GM18505 (cell line): ENCODE measurements around the gene HPSE2.
"Not testable (repeated sequence)": the region's sequence is repeated elsewhere in the genome, so short reads cannot be mapped to it uniquely, and the experiment has no call there.

Source experiments
- ATAC-seq: cut with Tn5 transposase; IDR thresholded peaks from one replicate; pipeline ENCODE4 v1.9.1; 2021; ENCODE audit not compliant: unreplicated experiment
- POLR2A ChIP-seq: IDR thresholded peaks from 4 replicates; pipeline ENCODE4 v1.6.1; 2011; ENCODE audit warnings: borderline replicate concordance; ENCODE audit not compliant: insufficient read depth, insufficient read length; ENCODE audit errors: extremely low read depth

The HPSE2 gene

DNA sequence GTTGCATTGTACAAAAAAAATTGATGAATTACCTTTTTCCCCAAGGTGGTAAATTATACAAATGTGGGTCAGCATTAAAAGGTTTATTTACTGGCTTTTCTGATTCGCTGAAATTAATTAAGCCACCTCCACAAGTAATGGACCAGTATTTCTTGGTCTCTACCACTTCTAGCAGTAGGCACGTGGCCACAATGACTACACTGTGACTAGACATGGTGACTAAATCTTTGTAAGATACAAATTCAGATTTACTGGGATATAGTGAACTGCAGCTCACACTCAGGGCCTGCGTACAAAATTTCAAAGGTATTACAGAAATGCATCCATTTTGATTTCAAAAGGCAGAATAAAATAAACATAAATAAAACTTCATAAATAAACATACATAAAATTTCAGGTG lies 10.9 kb downstream of the HPSE2 start:
- TF ChIP-seq POLR2A: no peak
- no peak for ATAC-seq

DNA sequence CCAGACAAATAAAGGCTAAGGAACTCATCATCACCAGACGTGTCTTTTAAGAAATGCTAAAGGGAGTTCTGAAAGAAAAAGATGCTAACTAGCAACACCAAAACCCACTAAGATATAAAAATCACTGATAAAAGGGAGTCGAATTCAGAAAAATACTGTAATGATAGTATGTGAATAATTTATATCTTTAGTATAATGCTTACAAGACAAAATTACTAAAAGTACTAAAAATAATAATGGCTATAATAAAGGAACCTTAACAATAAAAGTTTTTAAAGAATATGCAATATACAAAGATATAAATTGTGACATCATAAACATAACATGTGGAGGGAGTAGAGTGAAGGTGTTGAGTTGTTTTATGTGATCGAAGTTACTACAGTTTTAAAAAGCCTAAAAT lies 28.3 kb downstream of the HPSE2 start:
- no peak for ATAC-seq
- no peak for TF ChIP-seq POLR2A

DNA sequence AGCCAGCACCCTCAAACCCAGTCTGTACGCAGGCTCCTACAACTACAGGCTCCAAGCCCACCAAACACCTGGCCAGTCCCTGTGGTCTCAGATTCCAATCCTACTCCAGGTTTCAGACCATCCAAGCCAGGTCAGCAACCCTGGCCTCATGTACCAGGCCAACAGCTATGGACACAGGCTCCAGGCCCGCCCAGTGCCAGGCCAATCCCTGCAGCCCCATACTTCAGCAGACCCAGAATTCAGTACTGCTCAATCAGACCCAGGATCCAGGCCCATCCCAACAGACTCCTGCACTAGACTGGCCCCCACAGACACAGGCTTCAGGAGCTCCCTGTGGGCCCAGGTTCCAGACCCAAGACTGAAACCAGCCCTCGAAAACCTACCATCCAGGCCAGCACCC lies 32.3 kb downstream of the HPSE2 start:
- ATAC-seq: no peak
- no peak for TF ChIP-seq POLR2A

DNA sequence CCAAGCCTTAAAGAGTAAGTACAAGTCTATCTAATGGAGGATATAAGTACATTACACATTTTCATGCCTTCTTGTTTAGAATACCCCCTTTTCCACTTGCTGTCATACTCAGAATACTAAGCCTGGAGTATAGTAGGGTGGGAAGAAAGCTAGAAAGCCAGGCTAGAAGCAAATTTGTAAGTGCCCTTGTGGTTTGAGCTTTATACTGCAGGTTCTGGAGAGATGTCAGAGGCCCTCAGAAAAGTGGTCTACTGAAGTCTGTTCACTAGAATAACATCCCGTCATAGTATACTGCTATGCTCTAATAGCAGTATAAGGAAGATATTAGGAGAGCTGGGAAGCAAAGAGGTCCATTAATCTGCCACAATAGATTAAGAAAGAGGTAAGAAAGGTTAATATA lies 62.7 kb downstream of the HPSE2 start:
- no peak for TF ChIP-seq POLR2A
- ATAC-seq: no peak

DNA sequence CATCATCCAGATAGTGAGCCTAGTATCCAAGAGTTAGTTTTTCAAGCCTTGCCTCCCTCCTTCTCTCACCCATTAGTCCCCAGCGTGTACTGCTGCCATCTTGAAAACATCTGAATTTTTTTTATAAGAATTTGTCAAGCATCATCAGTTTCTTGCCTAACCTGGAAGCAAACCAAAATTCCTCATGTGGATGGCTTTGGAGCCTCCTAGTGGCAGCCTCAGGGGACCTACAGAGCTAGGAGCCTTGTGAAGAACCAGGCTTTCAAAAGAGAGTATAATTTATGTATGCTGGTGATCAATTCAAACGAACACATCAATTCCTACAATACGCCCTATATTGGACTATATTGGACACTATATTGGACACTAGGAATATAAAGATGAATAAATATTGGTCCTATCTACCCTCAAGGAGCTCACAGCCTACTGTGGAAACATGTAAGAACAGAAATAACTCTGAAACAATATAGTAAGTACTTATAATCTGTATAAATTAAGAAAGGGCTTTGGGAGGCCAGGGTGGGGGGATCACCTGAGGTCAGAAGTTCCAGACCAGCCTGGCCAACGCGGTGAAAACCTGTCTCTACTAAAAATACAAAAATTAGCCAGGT lies 63.4 kb downstream of the HPSE2 start:
- no peak for ATAC-seq
- TF ChIP-seq POLR2A: no peak

DNA sequence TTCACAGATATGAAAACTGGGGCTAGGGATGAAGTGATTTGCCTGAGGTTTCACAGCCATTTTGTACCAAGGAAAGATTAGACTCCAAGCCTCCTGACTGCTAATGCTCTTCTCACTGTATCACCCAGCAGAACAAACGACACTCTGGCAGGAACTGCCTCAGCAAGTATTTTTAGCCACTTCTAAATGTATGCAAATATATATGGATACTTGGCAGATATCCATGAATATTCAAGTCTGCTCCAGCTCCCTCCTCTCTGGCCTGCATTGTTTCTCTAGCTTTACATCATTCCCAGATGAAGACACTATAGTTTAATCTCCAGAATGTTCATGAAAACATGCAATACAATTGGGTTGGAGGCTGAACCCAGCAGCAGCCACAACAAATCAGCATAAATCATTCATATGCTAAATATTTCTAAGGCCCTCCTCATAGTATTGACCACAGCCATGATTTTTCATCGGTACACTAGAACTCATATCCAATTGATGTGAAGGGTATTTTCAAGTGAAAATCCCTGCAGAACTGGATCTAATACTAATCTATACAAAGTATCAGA lies 65.5 kb downstream of the HPSE2 start:
- no peak for ATAC-seq
- TF ChIP-seq POLR2A: no peak

DNA sequence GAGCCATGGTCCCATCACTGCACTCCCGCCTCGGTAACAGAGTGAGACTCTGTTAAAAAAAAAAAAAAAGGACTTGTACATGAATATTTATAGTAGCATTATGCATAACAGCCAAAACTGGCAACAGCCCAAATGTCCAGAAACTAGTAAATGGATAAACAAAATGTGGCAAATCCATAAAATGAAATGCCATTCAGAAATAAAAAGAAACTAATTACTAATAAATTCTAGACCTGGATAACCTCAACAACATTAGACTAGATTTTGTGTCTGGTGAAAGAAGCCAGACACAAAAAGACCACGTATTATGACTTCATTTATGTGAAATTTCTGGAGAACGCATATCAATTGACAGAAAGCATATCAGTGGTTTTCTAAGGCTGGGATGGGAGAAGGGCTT lies 74.5 kb downstream of the HPSE2 start:
- ATAC-seq: no peak
- no peak for TF ChIP-seq POLR2A

DNA sequence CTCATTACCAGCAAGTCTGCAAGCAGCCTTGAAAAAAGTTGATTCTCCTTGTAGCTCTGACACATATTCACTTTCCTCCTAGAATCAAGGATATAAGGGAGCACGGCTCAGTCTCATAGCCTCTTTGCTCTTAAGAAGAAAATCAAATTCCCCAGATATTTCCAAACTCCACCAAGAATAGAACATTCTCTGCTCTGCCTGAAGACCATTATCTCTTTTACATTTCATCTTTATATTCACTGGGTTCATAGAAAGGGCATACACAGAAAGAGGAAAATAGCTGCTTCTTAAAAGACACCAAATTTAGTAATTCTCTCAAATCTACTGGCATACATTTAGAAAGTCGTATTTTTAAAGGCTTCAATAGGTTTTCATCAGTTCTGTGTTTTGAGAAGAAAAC lies 92.0 kb downstream of the HPSE2 start:
- TF ChIP-seq POLR2A: no peak
- ATAC-seq: no peak

DNA sequence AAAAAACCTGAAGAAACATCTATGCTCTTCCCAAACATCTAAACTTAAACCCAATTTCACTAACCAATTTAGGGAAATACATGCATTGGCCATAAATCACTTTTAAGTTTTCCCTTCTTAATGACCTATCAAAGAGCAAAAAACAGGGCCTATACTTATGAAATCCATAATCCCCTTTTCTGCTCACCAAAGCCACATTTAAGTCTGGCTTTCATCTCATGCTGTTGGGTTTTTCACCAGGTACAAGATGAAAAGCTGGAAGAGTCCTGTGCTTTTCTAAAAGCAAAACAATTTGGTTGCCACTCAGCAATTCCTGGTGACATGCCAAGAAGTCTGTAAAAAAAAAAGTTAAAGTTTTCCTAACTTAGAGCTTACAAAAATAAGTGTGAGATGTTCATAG lies 92.6 kb downstream of the HPSE2 start:
- TF ChIP-seq POLR2A: no peak

DNA sequence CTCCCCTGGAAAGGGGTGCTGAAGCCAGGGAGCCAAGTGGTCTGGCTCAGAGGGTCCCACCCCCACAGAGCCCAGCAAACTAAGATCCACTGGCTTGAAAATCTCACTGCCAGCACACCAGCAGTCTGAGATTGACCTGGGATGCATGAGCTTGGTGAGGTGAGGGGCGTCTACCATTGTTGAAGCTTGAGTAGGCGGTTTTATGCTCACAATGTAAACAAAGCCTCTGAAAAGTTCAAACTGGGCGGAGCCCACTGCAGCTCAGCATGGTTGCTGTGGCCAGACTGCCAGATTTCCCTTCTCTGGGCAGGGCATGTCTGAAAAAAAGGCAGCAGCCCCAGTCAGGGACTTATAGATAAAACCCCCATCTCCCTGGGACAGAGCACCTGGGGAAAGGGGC lies 102.8 kb downstream of the HPSE2 start:
- ATAC-seq: not testable (repeated sequence)

More for the DNA sequence above, 92.6 kb downstream of the HPSE2 start:
- no peak for ATAC-seq

DNA sequence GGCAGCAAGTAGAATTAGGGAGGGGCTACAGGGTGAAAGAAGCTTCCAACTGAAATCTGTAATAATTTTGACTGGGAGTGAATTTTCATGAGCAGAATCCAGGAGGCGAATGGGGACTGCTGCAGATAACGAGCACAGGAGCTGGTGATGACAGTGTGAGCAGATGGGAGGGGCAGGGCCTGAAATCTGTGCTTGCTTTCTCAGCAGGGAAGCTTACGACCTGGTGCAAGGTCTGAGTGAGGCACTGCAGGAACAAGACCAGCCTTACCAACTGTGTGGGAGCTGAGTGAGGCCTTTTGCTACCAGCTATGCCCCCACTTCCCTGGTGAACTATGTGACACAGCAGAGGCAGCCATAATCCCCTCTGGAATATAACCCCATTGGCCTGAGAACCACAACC lies 109.8 kb downstream of the HPSE2 start:
- TF ChIP-seq POLR2A: no peak
- no peak for ATAC-seq

DNA sequence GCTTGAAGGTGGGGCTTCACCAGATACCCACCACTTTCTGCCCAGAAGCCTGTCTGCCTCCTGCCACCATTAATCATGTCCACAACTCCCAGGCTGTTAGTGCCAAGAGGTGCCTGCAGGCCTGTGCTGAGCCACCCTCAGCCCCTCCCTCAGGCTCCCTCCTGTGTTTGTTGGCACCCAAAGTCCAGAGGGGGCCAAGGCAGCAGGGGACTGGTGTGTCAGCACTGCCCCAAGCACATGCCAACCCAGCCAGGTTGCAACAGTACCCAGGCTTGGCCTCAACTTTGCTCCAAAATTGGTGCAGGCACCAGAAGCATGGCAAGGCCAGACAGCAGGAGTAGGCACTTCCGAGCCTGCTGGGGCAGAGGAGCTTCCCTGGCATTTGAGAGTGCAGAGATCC lies 111.3 kb downstream of the HPSE2 start:
- TF ChIP-seq POLR2A: no peak

DNA sequence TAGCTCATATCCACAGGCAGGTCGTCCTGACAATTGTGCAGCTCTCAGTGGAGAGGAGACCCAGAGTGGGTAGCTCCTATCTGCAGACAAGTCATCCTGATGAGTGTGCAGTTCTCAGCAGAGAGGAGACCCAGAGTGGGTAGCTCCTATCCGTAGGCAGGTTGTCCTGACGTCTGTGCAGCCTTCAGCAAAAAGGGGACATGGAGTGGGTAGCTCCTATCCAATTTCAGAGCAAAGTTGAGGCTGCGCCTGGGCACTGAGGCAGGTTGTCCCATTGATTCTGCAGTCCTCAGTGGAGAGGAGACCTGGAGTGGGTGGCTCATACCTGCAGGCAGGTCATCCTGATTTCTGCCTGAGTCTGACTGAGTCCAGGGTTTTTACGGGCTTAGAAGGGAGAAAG lies 111.8 kb downstream of the HPSE2 start:
- TF ChIP-seq POLR2A: no peak
- ATAC-seq: no peak

More for the DNA sequence above, 111.3 kb downstream of the HPSE2 start:
- ATAC-seq: no peak

DNA sequence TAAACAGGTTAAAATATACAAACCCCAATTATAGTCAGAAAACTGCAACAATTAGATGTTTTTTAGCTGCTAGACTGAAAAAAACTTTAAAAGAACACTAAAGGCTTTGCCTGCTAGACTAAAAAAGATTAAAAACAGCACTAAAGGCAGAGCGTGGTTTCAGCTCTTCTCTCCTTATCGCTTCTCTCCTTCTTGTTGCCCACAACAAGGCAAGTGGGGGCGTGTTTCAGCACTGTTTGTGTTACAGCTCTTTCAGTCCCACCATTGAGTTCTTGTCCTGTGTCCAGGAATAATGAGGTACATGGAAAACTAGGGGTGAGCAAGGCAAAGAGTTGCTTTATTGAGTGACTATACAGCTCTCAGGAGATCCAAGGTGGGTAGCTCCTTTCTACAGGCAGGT lies 112.3 kb downstream of the HPSE2 start:
- no peak for TF ChIP-seq POLR2A
- no peak for ATAC-seq

DNA sequence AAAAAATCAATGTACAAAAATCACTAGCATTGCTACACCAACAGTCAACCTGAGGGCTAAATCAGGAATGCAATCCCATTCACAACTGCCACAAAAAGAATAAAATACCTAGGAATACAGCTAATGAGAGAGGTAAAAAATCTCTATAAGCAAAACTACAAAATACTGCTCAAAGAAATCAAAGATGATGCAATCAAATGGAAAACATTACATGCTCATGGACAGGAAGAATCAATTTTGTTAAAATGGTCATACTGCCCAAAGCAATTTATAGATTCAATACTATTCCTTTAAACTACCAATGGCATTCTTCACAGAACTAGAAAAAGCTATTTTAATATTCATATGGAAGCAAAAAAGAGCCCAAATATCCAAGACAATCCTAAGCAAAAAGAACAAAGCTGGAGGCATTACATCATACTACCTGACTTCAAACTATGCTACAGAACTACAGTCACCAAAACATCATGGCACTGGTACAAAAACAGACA lies 116.3 kb downstream of the HPSE2 start:
- no peak for ATAC-seq
- no peak for TF ChIP-seq POLR2A
